NCI-H2196 (cell line): ENCODE data around the gene STAMBP.
"Not testable (repeated sequence)": the region's sequence is repeated elsewhere in the genome, so short reads cannot be mapped to it uniquely, and the experiment has no call there.

Experiments used
- DNase-seq: peaks from one replicate; lab custom pipeline; 2025; ENCODE audit not compliant: unreplicated experiment; lab: John Stamatoyannopoulos, UW

Gene STAMBP

DNA sequence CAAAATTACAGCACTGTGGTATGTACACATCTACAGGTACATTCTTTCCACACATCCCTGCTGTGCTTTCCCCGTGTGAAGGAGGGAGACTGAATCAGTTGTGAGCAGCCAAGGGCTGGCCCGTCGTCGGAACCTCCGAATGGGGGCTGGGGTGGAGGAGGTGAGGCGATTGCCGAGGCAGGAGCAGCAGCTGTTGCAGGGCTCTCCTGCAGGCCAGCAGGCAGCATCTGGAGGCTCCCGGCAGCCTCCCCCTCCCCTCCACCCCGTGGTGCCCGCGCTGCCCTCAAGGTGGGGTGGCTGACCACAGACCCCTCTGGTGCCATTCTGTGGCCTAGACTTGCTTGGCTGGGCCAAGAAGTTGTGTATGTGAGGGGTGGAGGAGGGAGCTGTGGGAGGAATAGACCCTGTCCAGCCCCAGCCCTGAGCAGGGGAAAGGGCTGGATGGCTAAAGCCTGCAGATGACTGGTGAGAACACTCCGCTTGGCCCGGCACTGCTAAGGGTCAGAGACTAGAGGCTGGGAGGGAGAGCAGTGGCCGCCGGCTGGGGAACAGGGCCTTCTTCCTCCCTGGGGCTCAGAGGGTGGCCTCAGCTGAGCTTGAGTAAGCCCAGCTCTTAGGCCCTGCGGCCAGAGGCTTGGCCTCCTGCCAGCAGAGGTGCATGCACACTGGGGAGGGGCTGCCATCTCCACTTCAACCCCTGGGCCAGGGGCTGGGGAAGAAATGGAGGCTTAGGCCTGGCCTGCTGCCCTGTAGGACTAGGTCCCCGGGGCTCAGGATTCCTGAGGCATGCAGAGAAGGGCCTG is 7.6 kb downstream of the STAMBP start:
- DNase-seq: no peak

- no peak for DNase-seq
These were observed 9.3 kb downstream of the STAMBP start for GRCh38 chr2:73837847-73838585.

DNA sequence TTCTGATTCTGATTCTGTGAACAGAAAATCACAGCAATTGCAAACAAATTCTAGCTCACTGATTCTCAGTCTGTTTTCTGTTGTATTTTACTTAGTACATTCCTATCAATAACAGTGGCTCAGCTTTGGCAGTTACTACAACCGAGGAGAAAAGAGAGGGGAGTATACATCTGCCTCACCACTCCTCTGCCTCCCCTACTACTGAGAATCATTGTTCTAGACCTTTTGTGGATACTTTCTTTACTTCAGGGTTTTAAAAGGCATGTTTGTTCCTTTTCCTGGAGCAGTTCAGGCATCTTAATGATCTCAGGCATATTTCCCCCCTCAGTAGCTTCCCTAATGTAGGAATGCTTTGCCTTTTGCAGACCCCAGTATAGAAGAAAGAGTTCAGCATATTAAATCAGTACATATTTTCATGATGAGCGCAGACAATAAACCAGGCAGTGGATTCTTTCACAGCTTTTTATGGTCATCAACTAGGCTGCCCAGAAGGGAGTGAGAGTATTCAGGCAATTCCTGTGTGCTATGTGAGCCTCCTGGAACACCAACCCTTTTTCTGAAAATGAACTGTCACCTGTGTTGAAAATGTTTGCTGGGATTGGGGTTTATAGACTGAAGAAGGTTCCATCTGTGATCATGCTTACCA is 10.3 kb downstream of the STAMBP start:
- DNase-seq: no peak

DNA sequence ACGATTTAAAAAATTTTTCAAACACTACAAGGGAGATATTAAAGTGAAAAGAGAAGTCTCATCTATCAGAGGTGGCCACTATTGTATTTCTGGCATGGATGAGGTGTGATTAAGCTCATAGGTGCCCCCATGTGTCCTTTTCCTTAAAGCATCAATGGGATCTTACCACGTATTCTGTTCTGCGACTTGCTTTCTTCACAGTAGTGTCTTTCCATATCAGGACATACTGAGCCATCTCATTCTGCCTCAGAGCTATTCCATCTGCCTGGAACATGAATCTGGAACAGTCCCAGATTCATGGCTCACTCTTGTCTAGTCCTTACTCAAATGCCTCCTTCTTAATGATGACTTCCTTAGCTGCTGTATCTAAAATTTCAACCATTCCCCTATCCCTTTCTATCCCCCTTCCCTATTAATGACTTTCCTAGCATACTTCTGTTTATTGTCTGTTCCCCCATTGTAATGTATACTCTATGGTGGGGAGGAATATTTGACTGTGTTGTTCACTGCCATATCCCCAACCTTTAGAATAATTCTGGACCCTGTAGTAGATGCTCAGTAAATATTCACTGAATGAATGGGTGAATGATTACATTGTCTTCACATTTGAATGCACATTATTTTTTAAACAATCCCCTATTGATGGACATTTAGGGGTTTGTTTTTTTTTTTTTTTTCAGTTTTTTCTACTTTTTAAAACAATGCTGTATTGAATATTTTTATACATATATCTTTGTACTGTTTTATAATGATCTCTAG is 11.1 kb downstream of the STAMBP start:
- no peak for DNase-seq

DNA sequence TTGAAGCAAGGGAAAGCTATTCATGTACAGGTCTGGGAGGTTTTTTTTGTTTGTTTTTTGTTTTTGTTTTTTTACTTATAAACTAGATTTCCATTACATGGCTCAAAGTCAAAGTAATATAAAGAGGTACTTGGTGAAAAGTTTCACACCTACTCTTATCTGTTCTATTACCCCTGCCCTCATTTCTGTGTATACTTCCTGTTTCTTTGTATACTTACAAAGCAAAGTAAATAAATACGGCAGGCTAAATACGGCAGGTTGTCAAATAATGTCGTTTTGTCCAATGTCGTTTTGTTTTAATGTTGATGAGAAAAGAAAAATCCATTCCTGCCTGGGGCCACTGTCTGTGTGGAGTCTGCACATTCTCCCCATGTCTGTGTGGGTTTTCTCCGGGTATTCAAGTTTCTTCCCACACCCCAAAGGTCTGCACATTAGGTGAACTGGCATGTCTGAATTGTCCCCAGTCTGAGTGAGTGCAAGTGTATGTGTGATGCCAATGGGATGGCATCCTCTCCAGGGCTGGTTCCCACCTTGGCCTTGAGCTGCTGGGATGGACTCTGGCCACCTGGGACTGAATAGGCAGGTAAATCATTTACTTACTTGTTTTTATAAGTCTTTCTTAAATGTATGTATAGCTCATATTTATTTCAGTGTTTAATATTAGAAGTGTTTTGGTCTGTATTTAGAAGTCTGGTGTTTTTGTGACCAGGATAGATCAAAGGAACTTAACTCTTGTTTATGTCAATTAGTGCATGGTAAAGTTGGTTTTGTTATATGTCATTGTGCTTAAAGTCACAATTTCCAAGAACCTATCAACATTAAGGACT is 13.4 kb downstream of the STAMBP start:
- DNase-seq: no peak

DNA sequence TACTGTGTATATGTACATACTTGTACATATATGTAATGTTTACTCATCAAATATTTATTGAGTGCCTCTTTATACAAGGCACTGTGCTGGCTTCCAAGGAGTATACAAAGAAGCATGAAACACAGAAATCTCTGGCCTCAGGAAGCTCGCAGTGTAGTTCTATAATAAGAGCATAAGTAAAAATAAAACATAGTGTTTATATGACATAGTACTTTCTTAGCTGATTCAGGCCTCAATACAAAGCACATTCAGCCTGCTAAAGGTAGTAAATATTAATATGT is 13.9 kb downstream of the STAMBP start:
- DNase-seq: no peak

DNA sequence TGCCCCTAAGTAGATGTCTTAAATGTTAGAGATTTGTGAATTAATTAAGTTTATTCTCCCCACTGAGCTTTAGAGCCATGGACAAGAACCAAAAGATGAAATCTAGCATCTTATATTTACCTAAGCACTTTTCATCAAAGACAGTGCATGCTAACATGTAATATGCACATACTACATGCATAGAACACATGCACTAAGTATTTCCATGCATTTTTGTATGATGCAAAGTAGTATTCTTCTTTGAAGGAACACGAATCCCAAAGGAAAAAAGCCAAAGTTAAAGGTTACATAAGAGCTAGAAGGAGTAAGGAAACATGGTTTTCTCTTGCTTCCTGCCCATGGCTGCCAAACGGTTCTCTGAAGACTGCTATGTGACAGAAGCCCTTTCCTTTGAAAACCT is 15.3 kb downstream of the STAMBP start:
- DNase-seq: no peak

DNA sequence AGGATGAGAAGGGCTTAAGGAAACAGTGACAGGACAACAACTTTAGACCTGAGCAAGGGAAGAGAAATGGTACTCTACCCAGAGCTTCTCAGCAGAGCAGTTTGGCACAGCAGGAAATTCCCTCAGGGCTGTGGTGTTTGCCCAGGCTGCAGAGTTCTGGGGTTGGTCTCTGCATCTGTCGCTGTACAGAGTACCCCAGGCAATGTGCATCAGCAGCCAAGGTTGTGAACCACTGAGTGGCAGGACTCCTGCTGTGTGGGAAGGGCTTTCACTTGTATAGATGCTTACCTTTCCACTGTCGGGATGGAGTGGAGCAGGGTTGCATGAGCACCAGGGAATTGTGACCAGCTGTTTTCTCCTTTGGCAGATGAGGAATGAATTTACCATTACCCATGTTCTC is 21.2 kb downstream of the STAMBP start:
- DNase-seq: no peak

DNA sequence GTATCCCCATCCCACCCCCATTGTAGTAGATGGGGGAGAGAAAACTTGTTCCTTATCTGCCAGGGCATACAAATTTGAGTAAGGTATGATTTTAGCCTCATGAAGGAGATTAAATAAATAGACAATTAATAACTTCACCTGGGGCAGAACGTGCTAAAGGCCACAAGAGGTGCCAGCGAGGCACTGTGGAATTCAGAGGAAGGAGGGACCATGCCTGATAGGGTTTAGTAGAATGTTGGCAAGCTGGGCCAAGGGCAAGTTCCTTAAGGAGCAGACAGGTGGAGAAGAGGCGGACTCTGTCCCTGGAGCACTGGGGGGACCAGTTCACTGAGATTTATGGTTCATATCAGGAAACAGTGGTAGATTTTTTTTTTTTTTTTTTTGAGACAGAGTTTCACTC is 22.5 kb downstream of the STAMBP start:
- no peak for DNase-seq

DNA sequence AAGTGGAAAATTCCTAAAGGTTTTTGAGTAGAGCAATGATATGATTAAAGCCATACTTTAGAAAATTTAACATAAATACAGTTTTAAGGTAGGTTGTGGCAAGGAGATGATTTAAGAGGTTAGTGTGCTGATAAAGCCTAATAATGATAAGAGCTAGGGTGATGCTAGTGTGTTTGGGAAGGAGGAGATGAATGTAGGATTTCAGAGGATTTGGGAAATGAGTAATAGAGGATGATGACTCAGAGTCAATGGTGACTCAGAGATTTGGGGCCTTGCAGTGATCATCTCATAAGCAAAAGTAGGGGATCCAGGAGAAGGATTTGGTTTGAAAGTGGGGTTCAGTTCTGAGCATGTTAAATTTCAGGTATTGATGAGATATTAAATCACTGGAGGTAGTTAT is 23.3 kb downstream of the STAMBP start:
- DNase-seq: no peak

DNA sequence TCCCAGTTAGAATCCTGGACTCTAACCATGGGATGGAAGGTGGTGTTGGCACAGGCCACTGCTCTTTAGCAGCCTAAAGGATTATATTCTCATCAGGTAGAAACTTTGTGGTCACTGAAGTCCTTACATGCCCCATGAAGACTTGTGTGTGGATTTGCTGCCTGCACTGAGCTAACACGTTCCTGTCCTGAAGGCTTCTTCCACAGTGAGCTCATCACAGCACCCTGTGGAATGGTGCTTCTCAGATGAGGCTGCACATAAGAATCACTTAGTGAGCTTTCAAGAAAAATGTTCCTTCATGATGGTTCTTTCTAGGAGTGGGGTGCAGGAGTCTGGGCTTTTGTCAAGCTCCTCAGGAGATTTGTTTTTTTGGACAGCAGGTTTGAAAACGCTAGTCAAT is 26.8 kb downstream of the STAMBP start:
- DNase-seq: no peak

GRCh38 chr2:73856214-73856613 is 27.5 kb downstream of the STAMBP start:
- no peak for DNase-seq

DNA sequence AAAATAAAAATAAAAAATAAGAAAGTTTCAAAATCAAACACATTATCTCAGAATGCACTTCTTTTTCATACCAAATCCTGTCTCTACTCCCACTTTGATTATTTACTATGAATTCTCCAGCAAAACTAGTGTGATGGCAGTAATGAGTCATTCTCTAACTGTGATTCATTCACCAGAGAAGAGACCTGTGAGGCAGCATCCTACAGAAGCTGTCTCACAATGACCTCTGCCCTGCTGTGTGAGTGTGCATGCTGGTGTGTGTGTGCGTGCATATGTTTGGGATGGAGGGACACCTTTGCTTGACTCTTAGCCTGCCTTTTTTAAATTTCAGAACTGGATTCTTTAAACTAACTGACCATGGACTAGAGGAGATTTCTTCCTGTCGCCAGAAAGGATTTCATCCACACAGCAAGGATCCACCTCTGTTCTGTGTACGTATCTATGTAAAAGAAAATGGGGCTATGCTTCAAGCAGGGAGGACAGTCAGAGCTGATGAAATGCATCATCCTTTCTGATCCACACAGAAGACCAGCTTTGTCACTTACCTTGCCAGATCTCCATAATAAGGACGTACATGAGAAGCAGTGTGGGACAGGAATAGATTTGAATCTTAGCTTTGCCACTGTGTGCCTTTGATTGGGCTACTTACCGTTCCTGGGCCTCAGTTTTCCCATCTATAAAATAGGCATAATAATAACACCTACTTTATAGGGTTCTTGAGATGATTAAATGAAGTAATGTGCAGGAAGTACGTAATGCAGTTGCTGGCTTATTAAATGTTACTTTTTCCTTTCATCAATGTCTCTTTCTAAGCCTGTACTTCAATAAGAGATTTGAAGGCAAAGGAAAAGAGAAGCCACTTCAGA is 31.2 kb downstream of the STAMBP start:
- DNase-seq: no peak

DNA sequence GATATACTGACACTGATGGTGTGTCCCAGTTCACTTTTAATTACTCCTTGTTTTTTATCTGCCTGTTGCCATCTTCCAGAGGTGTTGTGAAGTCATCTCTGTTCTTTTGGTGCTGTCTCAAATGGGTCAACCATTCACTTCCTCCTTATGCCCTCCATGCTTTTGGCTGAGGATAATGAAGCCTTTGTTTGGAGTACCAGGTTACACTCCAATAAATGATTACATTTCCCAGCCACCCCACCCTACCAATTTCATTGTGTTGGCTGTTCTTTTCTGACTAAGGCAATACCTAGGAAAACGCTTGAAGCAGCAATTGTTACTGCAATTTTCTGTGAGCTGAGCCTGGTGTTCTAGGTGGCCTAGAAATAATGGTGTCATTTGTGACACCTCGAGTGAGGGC is 34.2 kb downstream of the STAMBP start:
- peak; percentile 5 for DNase-seq

DNA sequence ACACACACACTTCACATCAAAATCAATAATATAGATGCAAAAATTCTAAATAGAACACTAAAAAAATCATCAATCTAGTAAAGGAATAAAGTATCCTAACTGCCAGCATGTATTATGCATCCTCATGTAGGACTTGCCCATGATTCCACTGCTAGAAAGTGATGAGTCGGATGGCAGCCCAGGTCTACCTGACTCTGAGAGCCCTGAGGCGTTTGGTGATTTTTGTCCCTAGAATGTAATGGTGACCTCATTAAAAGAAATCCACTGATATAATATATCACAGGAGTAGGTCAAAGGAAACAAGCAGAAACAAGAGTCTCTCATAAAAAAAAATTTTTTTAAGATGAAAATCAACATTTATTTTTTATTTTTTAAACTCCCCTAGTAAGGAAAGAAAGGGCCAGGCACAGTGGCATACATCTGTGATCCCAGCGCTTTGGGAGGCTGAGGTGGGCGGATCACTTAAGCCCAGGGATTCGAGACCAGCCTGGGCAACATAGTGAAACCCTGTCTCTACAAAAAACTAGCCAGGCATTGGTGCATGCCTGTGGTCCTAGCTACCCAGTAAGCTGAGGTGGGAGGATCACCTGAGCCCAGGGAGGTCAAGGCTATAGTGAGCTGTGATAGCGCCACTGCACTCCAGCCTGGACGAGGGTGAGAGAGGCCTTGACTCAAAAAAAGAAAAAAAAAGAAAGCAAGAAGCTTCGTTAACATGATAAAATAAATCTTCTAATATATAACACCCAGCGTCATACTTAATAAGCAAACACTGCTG is 39.6 kb downstream of the STAMBP start:
- no peak for DNase-seq

DNA sequence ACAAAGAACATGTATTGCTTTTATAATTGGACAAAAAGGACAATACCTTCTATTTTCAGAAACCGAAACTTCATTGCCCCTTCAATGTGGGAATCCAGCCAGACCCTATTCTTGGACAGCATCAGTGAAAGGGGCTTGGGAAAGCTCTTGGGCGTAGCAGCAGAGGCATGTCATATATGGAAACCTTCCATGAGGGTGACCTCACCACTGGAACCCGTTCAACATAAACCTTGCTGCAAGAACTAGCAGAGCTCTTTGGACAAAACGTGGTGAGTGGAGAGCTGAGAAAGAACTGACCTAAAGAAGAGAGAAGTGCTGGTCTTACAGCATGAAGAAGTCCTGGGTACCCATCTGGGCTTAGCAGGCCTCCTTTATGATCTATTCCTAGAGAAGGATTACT is 41.3 kb downstream of the STAMBP start:
- DNase-seq: no peak

DNA sequence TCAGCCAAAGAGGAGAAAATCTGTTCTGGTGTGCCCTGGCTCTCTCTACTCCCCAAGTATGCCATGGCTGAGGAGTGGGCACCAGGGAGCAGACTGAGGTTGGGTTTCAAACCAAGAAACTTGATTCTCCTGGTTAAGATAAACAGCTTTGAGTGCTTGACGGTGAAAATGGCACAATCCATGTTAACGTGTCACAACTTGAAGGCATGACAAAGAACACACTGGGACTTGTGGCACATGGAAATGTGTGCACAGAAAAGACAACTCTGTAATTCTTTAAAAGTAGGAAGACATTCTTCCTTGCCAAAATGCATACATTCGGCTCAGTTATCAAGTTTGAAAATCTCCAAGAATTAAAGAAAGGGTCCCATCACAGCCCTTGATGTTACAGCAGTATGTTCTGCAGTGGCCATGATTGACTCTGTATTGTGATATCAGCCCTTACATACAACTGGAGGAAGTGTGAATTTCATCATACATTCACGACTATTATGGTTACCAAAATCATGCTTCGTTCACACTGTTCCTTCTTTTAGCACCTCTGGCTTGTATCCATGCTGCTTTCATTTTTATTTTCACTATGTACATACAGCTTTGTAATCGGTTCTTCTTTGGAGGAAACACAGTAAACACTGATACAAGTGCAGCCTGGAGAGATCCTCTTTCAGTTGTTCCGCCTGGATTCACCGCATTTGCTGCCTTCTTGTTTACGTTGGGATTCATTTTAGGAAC is 48.5 kb downstream of the STAMBP start:
- DNase-seq: peak; percentile 35

GRCh38 chr2:73877984-73878383 is 49.2 kb downstream of the STAMBP start:
- not testable (repeated sequence) for DNase-seq
